ENCODE data around the gene SH2D6.
"Not testable (repeated sequence)": the region's sequence is repeated elsewhere in the genome, so short reads cannot be mapped to it uniquely, and the experiment has no call there.

Gene SH2D6

GRCh38 chr2:85398426-85399182, 19.9 kb upstream of the SH2D6 start:
- no peak for DNase-seq (ENCODE audit: low read depth in 2 of 2)

- DNase-seq (ENCODE audit: low read depth in 2 of 2), result no peak
These were observed 19.4 kb upstream of the SH2D6 start for GRCh38 chr2:85399183-85399455.

- DNase-seq (ENCODE audit: low read depth in 2 of 2), result no peak
These were observed 18.5 kb upstream of the SH2D6 start for GRCh38 chr2:85400023-85400422.

- DNase-seq (ENCODE audit: low read depth in 2 of 2), result no peak
These were observed 17.7 kb upstream of the SH2D6 start for GRCh38 chr2:85400541-85401463.

- DNase-seq (ENCODE audit: low read depth in 2 of 2), result no peak
These were observed 17.1 kb upstream of the SH2D6 start for GRCh38 chr2:85401464-85401805.

GRCh38 chr2:85401844-85402243, 16.7 kb upstream of the SH2D6 start:
- DNase-seq (ENCODE audit: low read depth in 2 of 2), result no peak

GRCh38 chr2:85405201-85406059, 13.1 kb upstream of the SH2D6 start:
- peak in 1 of 2 donors; percentile 60 for DNase-seq (ENCODE audit: low read depth in 2 of 2)

- DNase-seq (ENCODE audit: low read depth in 2 of 2), result no peak
These were observed 8.5 kb upstream of the SH2D6 start, which contains the start of gene CAPG for GRCh38 chr2:85409845-85410583. Gene CAPG (minus strand): TSS chr2:85410366. CDS start chr2:85402145, 8,221 bp downstream.

GRCh38 chr2:85410584-85411404, 7.7 kb upstream of the SH2D6 start:
- DNase-seq (ENCODE audit: low read depth in 2 of 2), result no peak

GRCh38 chr2:85411405-85411748, 7.1 kb upstream of the SH2D6 start:
- DNase-seq (ENCODE audit: low read depth in 2 of 2), result no peak

GRCh38 chr2:85413592-85414420, 4.7 kb upstream of the SH2D6 start:
- no peak for DNase-seq (ENCODE audit: low read depth in 2 of 2)

GRCh38 chr2:85414421-85414759, 4.1 kb upstream of the SH2D6 start:
- not testable (repeated sequence) for DNase-seq (ENCODE audit: low read depth in 2 of 2)

GRCh38 chr2:85414761-85415553, 3.6 kb upstream of the SH2D6 start:
- DNase-seq (ENCODE audit: low read depth in 2 of 2), result no peak

GRCh38 chr2:85415980-85416650, 2.4 kb upstream of the SH2D6 start:
- DNase-seq (ENCODE audit: low read depth in 2 of 2), result no peak

- DNase-seq (ENCODE audit: low read depth in 2 of 2), result no peak
These were observed 628 bp downstream of the SH2D6 start for GRCh38 chr2:85419009-85419675.

- peak; percentile 86 to 97 for DNase-seq (ENCODE audit: low read depth in 2 of 2)
These were observed 2.2 kb downstream of the SH2D6 start for GRCh38 chr2:85420536-85421259.
